ENCODE data around the gene ARID3B. TPM values are rescaled to one million over a fixed set of nuclear protein-coding genes. Genes with fewer than 3 reads are reported as not detected.

ARID3B gene
- total RNA-seq, 1 donor from 2014 or later: 154 TPM

- H3K4me1 Mint-ChIP-seq (ENCODE audit: low read depth, unreplicated experiment): peaks cover 28% of the 10 kb centered on the region
- H3K9me3 Mint-ChIP-seq (ENCODE audit: unreplicated experiment): peaks cover 17% of the 10 kb centered on the region
- peak overlapping the region; percentile 94 for H3K27ac Mint-ChIP-seq (ENCODE audit: unreplicated experiment)
- DNase-seq: no peak
- TF ChIP-seq CTCF (IDR thresholded peaks at IDR 0.05; ENCODE audit: partially characterized antibody, unreplicated experiment): no peak
- H3K36me3 Mint-ChIP-seq (ENCODE audit: unreplicated experiment): peaks cover 3% of the 10 kb centered on the region
- H3K4me3 Mint-ChIP-seq (ENCODE audit: unreplicated experiment): no peak overlapping the region
- peaks cover 16% of the 10 kb centered on the region for H3K27me3 Mint-ChIP-seq (ENCODE audit: unreplicated experiment)
These were observed 79.1 kb downstream of the ARID3B start for GRCh38 chr15:74619916-74620635.

- Mint-ChIP-seq H3K27ac (ENCODE audit: unreplicated experiment) (peak overlapping the region; percentile 94), H3K9me3 (ENCODE audit: unreplicated experiment) (peaks cover 16% of the 10 kb centered on the region), H3K36me3 (ENCODE audit: unreplicated experiment) (peaks cover 3% of the 10 kb centered on the region), H3K4me1 (ENCODE audit: low read depth, unreplicated experiment) (peaks cover 28% of the 10 kb centered on the region), H3K27me3 (ENCODE audit: unreplicated experiment) (peaks cover 20% of the 10 kb centered on the region), H3K4me3 (ENCODE audit: unreplicated experiment) (peak overlapping the region; percentile 57)
- peak; percentile 77 for TF ChIP-seq CTCF (IDR thresholded peaks at IDR 0.05; ENCODE audit: partially characterized antibody, unreplicated experiment)
- DNase-seq: peak; percentile 73
These were observed 79.9 kb downstream of the ARID3B start for GRCh38 chr15:74620636-74621545.

GRCh38 chr15:74621546-74621920 lies 80.5 kb downstream of the ARID3B start:
- DNase-seq: no peak
- Mint-ChIP-seq H3K4me1 (ENCODE audit: low read depth, unreplicated experiment) (peaks cover 28% of the 10 kb centered on the region), H3K9me3 (ENCODE audit: unreplicated experiment) (peaks cover 12% of the 10 kb centered on the region), H3K4me3 (ENCODE audit: unreplicated experiment) (peak overlapping the region; percentile 61), H3K27ac (ENCODE audit: unreplicated experiment) (peak overlapping the region; percentile 94), H3K36me3 (ENCODE audit: unreplicated experiment) (peaks cover 3% of the 10 kb centered on the region), H3K27me3 (ENCODE audit: unreplicated experiment) (peaks cover 20% of the 10 kb centered on the region)
- no peak for TF ChIP-seq CTCF (IDR thresholded peaks at IDR 0.05; ENCODE audit: partially characterized antibody, unreplicated experiment)

GRCh38 chr15:74621936-74622335 lies 80.9 kb downstream of the ARID3B start:
- H3K36me3 Mint-ChIP-seq (ENCODE audit: unreplicated experiment): peaks cover 3% of the 10 kb centered on the region
- H3K27me3 Mint-ChIP-seq (ENCODE audit: unreplicated experiment): peaks cover 18% of the 10 kb centered on the region
- H3K4me3 Mint-ChIP-seq (ENCODE audit: unreplicated experiment): peak overlapping the region; percentile 61
- DNase-seq: no peak
- H3K27ac Mint-ChIP-seq (ENCODE audit: unreplicated experiment): peak overlapping the region; percentile 94
- H3K4me1 Mint-ChIP-seq (ENCODE audit: low read depth, unreplicated experiment): peaks cover 26% of the 10 kb centered on the region
- no peak for TF ChIP-seq CTCF (IDR thresholded peaks at IDR 0.05; ENCODE audit: partially characterized antibody, unreplicated experiment)
- H3K9me3 Mint-ChIP-seq (ENCODE audit: unreplicated experiment): peaks cover 11% of the 10 kb centered on the region
